ENCODE data around the gene TRUB2.

- TF ChIP-seq POLR2A (IDR thresholded peaks at IDR 0.05) (no peak), POLR2AphosphoS5 (IDR thresholded peaks at IDR 0.05) (no peak)
- TF ChIP-seq, protein P1, sequence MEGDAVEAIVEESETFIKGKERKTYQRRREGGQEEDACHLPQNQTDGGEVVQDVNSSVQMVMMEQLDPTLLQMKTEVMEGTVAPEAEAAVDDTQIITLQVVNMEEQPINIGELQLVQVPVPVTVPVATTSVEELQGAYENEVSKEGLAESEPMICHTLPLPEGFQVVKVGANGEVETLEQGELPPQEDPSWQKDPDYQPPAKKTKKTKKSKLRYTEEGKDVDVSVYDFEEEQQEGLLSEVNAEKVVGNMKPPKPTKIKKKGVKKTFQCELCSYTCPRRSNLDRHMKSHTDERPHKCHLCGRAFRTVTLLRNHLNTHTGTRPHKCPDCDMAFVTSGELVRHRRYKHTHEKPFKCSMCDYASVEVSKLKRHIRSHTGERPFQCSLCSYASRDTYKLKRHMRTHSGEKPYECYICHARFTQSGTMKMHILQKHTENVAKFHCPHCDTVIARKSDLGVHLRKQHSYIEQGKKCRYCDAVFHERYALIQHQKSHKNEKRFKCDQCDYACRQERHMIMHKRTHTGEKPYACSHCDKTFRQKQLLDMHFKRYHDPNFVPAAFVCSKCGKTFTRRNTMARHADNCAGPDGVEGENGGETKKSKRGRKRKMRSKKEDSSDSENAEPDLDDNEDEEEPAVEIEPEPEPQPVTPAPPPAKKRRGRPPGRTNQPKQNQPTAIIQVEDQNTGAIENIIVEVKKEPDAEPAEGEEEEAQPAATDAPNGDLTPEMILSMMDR (IDR thresholded peaks at IDR 0.05): no peak
Observed at GRCh38 chr9:128316421-128316820, 5.8 kb downstream of the TRUB2 start.
